Hypothalamus (tissue), 51 donors: ENCODE results near the gene JHY.

Source experiments
- DNase-seq, 51 donors: peaks; one replicate each; lab custom pipeline; 2025; lab: John Stamatoyannopoulos, UW

Gene JHY

GRCh38 chr11:122869622-122870021 lies 12.9 kb upstream of the JHY start:
- DNase-seq: no peak

GRCh38 chr11:122871302-122871701 lies 11.3 kb upstream of the JHY start:
- no peak for DNase-seq

GRCh38 chr11:122872046-122872445 lies 10.5 kb upstream of the JHY start:
- DNase-seq: no peak

GRCh38 chr11:122874991-122875390 lies 7.6 kb upstream of the JHY start:
- no peak for DNase-seq

- DNase-seq: no peak
Measured at GRCh38 chr11:122877732-122878131, 4.8 kb upstream of the JHY start.

- DNase-seq: no peak
Measured at GRCh38 chr11:122879785-122880184, 2.8 kb upstream of the JHY start.

- peak in 22 of 51 donors; percentile 8 to 66 (median 32) for DNase-seq
Measured at GRCh38 chr11:122882857-122883645, 492 bp downstream of the JHY start.

- DNase-seq: no peak
Measured at GRCh38 chr11:122883646-122883979, 1.1 kb downstream of the JHY start.

GRCh38 chr11:122888162-122888561 lies 5.6 kb downstream of the JHY start:
- DNase-seq: no peak

- DNase-seq: no peak
Measured at GRCh38 chr11:122893131-122893530, 10.6 kb downstream of the JHY start.

GRCh38 chr11:122895563-122895962 lies 13.0 kb downstream of the JHY start:
- DNase-seq: no peak

- DNase-seq: no peak
Measured at GRCh38 chr11:122897606-122898210, 15.1 kb downstream of the JHY start.

GRCh38 chr11:122898799-122899198 lies 16.2 kb downstream of the JHY start:
- no peak for DNase-seq

- no peak for DNase-seq
Measured at GRCh38 chr11:122900587-122901202, 18.1 kb downstream of the JHY start.

- no peak for DNase-seq
Measured at GRCh38 chr11:122902951-122903350, 20.4 kb downstream of the JHY start.

- DNase-seq: no peak
Measured at GRCh38 chr11:122910775-122911174, 28.2 kb downstream of the JHY start.

GRCh38 chr11:122917311-122917710 lies 34.8 kb downstream of the JHY start:
- peak in 1 of 51 donors; percentile 7 for DNase-seq

- no peak for DNase-seq
Measured at GRCh38 chr11:122918734-122919133, 36.2 kb downstream of the JHY start.

- peak in 3 of 51 donors; percentile 5 to 9 (median 7) for DNase-seq
Measured at GRCh38 chr11:122920579-122920978, 38.0 kb downstream of the JHY start.

- DNase-seq: no peak
Measured at GRCh38 chr11:122922893-122923292, 40.3 kb downstream of the JHY start.

GRCh38 chr11:122923302-122923701 lies 40.7 kb downstream of the JHY start:
- no peak for DNase-seq

GRCh38 chr11:122931510-122931909 lies 49.0 kb downstream of the JHY start:
- DNase-seq: no peak
